Ureter (tissue), 1 donor: ENCODE data around the gene NAALADL1. TPM values are rescaled to one million over a fixed set of nuclear protein-coding genes. Genes with fewer than 3 reads are reported as not detected.

ENCODE experiments used
- DNase-seq: peaks from one replicate; pipeline ENCODE4 v3.0.0-alpha.2; 2020; ENCODE audit warnings: low spot score
- total RNA-seq: library from RNA; stranded (reverse); gene quantifications from one replicate; pipeline ENCODE4 v1.2.4, GENCODE V29; 2023
- donor health status: DM: yes; HTN: yes; CAD: no.

The NAALADL1 gene
- total RNA-seq, 1 donor from 2014 or later: 10.3 TPM

DNA sequence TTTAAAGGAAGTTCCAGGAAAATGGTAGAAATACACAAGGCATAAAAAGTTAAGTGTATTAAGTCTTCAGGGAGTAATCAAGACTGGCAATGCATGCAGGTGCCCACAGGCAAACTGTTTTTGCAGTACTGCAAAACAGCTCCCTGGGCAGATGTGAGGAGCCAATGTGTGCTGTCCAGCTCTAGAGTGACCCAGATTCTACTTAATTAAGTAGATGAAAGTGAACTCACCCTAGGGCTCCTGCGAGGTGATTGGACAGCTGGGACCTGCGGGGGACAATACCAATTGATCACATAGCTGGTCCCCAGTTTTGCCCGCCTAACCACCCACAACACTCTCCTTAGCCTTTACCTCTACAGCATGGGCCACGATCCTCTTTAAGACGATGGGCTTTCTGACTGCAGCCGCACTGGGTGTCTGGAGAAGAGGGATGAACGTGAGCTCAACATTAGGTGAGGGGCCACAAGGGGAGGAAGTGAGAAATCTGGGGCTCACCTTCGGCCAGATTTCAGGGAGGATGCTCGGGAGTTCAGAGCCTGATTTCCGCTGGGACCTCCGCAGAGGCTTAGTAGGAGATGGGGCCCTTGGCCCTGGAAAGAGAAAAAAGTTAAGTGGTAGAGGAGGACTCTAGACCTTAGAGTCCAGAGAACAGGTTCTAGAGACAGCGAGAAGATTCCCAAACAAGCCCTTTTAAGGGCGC, 24.9 kb upstream of the NAALADL1 start:
- no peak for DNase-seq

DNA sequence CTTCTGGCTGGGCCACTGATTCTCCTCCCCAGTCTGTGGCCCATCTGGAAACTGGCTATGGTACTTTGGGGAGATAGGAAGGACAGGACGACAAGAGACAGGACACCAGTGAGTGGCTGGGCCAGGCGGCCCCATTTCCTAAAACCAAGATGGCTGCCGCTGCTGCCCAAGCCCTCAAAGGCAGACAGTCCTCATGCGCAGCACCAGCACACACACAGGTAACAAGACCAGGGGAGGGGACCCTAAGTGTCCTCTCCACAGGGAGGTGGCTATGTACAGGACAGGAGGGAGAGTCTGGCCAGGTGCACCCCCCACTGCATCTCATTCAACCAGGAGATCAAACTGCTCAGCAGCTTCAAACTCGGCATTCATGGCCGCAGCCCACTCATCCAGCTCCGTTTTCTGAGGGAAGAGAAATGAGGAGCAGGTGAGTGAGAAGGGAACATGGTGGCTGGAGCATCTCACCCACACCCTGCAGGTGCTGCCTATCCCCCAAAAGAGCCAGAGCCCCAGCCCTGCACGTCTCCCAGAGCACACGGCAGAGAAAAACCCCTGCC, 20.5 kb upstream of the NAALADL1 start:
- no peak for DNase-seq

- no peak for DNase-seq
These were observed 19.8 kb upstream of the NAALADL1 start for GRCh38 chr11:65078151-65078550.

GRCh38 chr11:65077451-65077850, 19.1 kb upstream of the NAALADL1 start:
- DNase-seq: no peak

DNA sequence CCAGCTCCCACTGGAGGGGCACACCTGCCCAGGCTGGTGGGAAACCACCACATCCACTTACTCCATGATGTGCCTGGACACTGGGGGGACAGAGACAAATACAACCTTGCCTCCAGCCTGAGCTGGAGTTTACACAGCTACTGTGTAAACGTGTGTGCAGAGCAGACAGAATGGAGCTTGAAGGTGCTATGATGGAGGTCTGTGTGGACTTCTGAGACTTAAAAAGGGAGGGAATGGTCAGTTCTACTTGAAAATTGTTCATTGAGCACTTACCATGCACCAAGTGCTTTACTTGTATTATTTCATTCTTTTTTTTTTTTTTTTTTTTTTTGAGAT, 14.2 kb upstream of the NAALADL1 start:
- DNase-seq: no peak

GRCh38 chr11:65071907-65072630, 13.7 kb upstream of the NAALADL1 start:
- DNase-seq: no peak

GRCh38 chr11:65069217-65069616, 10.9 kb upstream of the NAALADL1 start:
- DNase-seq: no peak

- no peak for DNase-seq
These were observed 9.1 kb upstream of the NAALADL1 start for GRCh38 chr11:65067446-65067845.

DNA sequence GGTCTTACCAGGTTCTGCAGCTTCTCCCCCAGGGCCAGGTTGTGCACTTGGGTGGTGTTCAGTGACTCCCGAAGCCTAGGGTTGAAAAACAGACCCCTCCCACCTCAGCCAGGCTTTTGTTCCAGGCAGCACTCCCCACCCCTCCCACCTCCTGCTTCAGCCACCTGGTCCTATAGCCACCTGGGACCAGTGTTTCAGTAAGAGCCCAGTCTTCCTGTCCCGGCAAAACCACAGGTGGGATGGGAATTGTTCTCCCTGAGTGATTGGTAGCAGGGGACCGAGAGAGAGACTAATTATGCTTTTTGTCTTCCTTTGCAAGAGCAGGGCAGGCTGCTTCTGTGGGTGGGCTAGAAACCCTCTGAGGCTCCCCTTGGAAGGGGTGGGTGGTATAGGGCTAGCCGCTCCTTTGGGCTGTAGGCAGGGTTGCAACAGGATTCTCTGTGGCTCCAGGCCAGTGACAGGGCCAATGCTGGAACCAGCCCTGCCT, 8.5 kb upstream of the NAALADL1 start:
- DNase-seq: no peak

- no peak for DNase-seq
These were observed 8.0 kb upstream of the NAALADL1 start for GRCh38 chr11:65066315-65066714.

GRCh38 chr11:65065851-65066250, 7.5 kb upstream of the NAALADL1 start:
- no peak for DNase-seq

- no peak for DNase-seq
These were observed 6.5 kb upstream of the NAALADL1 start for GRCh38 chr11:65064847-65065240.

GRCh38 chr11:65063532-65063931, 5.2 kb upstream of the NAALADL1 start:
- no peak for DNase-seq

DNA sequence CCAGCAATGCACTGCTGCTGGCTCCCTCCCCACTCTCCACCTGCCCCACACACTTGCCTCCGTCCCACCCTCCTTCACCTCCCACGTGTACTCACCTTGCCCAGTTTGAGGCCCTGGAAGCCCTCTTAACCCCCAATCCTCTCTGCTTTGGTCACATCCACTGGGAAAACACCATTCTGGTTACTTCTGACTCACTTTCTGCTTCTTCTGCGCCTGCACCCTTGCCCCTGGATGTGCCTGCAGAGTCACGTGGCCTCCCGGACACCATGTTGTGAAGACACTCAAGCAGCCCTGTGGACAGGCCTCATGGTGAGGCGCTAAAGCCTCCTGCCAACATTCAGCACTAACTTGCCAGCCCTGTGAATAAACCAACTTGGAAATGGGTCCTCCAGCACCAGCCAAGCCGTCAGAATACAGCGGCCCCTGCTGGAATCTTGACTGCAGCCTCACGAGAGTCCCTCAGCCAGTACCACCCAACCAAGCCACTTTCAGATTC, 2.6 kb upstream of the NAALADL1 start:
- DNase-seq: no peak

DNA sequence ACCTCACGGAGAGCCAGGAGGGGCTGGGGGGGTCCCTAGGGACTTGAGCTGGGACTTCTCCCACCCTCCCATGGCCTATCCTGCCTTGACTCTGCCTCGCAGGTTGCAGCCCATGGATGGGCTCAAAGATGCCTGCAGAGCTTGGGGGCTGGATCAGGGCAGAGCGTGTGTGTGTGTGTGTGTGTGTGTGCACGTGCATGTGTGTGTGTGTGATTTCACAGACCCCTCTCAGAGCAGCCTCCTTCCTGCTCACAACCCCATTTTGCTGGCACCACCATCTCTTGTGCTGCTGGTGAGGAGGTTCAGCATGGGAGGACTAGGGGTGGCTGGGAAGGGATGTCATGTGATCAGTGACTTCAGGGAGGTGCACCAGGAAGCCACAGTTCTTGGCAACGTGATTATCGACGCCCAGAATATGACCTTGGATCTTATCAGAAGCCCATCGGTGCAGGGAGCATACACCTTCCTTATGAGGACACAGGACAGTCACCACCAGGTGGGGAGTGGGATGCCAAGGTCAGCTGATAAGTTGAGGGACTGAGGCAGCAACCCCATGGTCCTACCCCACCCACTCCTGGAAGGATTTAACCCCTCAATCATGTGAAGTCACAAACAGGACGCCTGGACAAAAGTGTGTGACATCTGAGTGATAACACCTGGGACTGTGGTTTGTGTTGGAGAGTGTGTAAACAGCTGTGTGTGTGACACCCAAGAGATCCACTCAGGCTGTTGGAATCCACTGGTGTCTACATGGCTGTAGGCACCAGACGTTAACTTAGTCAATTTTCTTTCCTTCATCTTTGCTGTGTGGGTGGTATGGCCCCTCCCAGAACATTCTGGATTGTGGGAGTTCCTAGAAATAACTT, 1.8 kb upstream of the NAALADL1 start:
- DNase-seq: no peak

GRCh38 chr11:65059523-65059922, 1.2 kb upstream of the NAALADL1 start:
- no peak for DNase-seq

GRCh38 chr11:65058012-65058411, 341 bp downstream of the NAALADL1 start:
- DNase-seq: no peak

GRCh38 chr11:65057526-65057925, 827 bp downstream of the NAALADL1 start:
- no peak for DNase-seq

DNA sequence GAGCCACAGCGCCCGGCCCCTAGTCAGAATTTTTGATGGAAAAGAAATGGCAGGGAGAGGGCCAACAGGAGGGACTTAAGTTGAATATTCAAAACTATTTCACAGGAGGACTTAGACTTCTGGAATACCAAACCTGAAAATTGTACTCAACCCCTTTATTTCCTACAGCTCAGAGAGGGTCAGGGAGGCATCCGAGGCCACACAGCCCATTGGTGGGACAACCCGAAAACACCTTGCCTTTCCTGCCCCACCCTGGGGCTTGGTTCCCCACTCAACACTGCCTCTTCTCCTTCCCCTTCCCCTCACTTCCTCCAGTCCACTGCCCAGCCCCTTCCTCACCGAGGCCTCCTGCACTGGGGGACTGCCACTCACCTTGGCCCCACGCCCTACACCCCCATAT, 1.4 kb downstream of the NAALADL1 start:
- no peak for DNase-seq

DNA sequence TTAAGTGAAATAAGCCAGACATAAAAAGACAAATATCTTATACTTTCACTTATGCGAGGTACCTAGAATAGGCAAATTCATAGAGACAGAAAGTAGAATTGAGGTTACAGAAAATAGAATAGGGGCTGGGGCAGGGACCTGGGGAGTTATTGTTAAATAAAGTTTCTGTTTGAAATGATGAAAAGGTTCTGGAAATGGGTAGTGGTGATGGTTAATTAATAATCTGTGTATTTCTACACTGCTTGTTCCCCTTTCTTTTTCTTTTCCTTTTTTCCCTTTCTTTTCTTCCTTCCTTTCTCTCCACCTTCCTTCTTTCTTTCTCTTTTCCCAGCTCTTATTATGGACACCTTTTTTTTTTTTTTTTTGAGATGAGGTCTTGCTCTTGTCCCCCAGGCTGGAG, 2.8 kb downstream of the NAALADL1 start:
- DNase-seq: no peak

DNA sequence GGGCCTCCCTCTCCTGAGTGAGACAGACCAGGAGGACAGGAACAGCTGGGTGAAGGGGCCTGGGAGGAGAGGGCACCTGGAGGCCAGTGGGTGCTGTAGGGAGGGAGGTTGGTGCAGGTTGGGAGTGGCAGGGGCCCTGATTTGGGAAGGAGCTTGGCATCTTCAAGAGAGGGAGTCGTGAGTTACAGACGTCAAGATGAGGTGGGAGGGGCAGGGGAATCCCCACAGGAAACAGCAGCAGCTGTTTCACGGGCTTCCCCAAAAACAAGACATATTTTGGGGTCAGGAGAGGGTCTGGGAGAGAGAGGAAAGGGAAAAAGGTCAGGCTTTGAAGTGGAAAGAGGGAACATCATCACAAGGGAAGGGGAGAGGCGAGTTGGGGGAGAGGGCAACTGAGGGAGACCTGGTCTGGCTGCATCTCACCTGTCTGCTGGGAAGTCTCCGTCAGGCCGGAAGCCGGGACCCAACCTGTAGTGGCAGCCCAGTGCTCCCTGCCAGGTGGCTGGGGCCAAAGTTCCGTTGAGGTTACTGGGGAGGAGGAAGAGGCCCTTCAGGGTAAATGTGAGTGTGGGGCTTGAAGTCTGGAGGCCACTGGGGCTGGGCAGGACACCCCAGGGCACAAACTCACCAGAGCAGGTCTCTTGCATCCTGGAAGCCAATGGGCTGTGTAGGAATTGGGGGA, 4.4 kb downstream of the NAALADL1 start:
- no peak for DNase-seq
